Motor neuron (in vitro differentiated cells): ENCODE measurements around the gene PRICKLE1. TPM values are rescaled to one million over a fixed set of nuclear protein-coding genes. Genes with fewer than 3 reads are reported as not detected.

ENCODE experiments used
- ATAC-seq, 8 experiments: fragments of 200-7000 bp; cut with Tn5 transposase; replicated peaks in 6 of 8; 2 replicates each; pipeline ENCODE4 v1.8.0; 2021; ENCODE audit warnings: mild to moderate bottlenecking in 8 of 8, moderate library complexity in 8 of 8
- H3K27ac ChIP-seq, 2 donors: fragments of 250-450 bp; sonication (Bioruptor Pico); 2 replicates each; pipeline ENCODE4 v1.9.0; 2021; ENCODE audit warnings: antibody characterized with exemption in 2 of 2, mild to moderate bottlenecking in 2 of 2, moderate library complexity in 1 of 2
- H3K4me1 ChIP-seq, 2 donors: fragments of 250-450 bp; sonication (Bioruptor Pico); replicated peaks in 1 of 2; 2 replicates each; pipeline ENCODE4 v1.6.1; 2021; ENCODE audit warnings: antibody characterized with exemption in 2 of 2, mild to moderate bottlenecking in 2 of 2, moderate library complexity in 1 of 2
- H3K4me3 ChIP-seq, 5 donors: fragments of 250-450 bp; sonication (Bioruptor Pico); 2 replicates each; pipeline ENCODE4 v1.9.0; 2021; ENCODE audit warnings: antibody characterized with exemption in 5 of 5, mild to moderate bottlenecking in 5 of 5, moderate library complexity in 4 of 5
- WGBS, 10 experiments: fragments of 450-650 bp; shearing (Covaris generic); methylation state at CpG; one replicate each; pipeline ENCODE4 v1.0.0; 2022; 5-methylcytosine and 5-hydroxymethylcytosine counted together
- in situ Hi-C, 9 experiments: fragments of 400-800 bp; cut with MboI; loops; one replicate each; pipeline ENCODE4 v1.15.0; 2021; ENCODE audit warnings: low sequenced_read_pairs in 9 of 9, low pct_unique_long_range_greater_than_20kb in 2 of 9; ENCODE audit not compliant: unreplicated experiment in 9 of 9
- total RNA-seq, 8 experiments: library from RNA; unstranded; fragments of 300-600 nt; gene quantifications; 2 replicates each; pipeline versions ENCODE4 v1.2.3 to v1.2.4, GENCODE V29; 2022

Gene PRICKLE1
- total RNA-seq: 100 to 1,000 TPM in 1 of 8 experiments, 10 to 100 TPM in 3, 1 to 10 TPM in 4; 3.7 to 105 (median 17.2) TPM

DNA sequence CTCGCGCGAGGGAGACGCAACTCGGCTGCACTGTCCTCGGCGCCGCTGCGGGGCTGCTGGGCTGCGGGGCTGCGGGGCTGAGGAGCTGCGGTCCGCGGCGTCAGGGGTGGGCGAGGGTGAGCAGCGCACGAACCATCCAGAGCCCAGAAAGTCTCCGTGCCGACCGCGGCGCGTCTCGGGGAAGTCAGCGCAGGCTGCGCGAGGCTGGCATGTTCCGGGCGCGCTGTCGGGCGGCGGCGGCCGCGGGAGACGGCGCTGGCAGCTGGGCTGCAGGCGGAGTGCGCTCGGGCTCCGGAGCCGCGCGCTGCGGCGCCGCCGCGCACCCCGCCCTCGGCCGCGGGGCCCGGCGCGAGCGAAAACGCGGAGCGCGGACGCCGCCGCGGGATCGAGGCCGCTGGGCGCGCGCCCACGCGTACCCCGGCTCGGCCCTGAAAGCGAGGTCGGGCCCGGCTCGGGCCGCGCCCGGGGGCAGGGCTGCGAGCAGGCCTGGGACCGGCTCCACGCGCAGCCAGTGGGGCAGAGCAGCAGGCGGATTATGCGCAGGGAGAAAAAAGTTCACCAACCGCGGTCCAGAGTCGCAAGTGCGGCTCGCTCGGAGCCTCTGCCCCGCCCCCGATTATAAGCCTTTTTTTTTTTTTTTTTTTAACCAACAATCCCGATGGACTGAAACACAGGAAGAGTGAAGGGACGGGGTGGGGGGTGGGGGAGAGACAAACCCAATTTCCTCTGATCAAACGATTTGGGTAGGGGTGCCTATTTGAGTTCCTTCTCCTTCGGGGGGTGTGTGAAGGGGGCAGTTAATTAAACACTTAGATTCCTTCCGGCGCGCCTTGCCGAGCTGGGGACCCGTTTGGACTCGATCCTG, at the start of gene PRICKLE1:
Gene PRICKLE1, minus strand, starts transcription at position 282 of the 865 bp plus-strand sequence. CDS start 117,230 bp downstream, outside the sequence.
- in situ Hi-C loops: loop anchor here in 4 of 9 experiments (25.0 kb wide), 2 partner anchors 498 to 698 kb away; no protein-coding TSS in a partner anchor

DNA sequence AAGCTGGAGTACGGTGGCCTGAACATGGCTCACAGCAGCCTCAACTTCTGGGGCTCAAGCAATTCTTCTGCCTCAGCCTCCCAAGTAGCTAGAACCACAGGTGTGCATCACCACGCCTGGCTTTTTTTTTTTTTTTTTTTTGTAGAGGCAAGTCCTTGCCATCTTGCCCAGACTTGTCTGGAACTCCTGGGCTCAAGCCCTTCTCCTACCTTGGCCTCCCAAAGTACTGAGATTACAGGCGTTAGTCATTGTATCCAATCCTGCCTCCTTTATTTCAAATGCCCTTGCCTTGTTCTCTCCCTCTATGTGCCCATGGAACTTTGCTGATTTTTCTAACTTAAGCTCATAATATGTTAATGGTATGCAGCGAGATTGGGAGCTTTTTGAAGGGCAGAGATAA, 49.2 kb upstream of the PRICKLE1 start:
- Histone ChIP-seq H3K27ac (no peak overlapping the region), H3K4me3 (no peak overlapping the region), H3K4me1 (no peaks in the 10 kb centered on the region)
- 50 to 100% (median 78%) methylated on average over 1 to 3 of the region's 4 CpGs for WGBS, 10 experiments
- ATAC-seq: no peak
- in situ Hi-C loops: no loop called here

More for the DNA sequence above, at the start of gene PRICKLE1:
- ATAC-seq: peak; percentile 68 to 81 (median 73)
- peaks cover 7 to 12% of the 10 kb centered on the region in 2 donors for H3K4me1 ChIP-seq
- no peak within 1 kb of the TSS for H3K27ac ChIP-seq
- H3K4me3 ChIP-seq: peak within 1 kb of the TSS; percentile 60 to 93 (median 75)
- WGBS, 10 experiments: 0 to 2% (median 0%) methylated on average over 1 to 19 of the region's 107 CpGs; no CpG with 5 or more reads in 6 of the 10 experiments

DNA sequence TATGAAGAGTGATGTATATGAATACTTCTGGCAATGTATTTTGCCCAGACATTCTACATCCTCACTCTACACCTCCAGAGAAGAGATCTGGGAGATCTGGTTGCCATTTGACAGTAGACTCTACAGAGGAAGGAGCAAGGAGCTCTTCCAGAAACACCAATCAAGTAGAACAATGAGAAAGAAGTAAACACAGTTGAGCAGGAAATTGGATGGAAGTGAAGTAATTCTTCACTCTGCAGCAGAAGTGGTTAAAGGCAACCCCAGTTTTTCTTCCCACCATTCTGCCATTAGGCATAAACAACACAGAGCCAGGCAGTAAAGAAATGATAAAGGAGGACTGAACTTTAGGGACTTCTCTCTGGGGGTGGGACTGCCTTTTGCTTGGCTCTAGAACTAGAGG, 48.5 kb upstream of the PRICKLE1 start:
- no peak for ATAC-seq
- in situ Hi-C loops: no loop called here
- no peak overlapping the region for H3K4me3 ChIP-seq
- no peaks in the 10 kb centered on the region for H3K4me1 ChIP-seq
- no peak overlapping the region for H3K27ac ChIP-seq

DNA sequence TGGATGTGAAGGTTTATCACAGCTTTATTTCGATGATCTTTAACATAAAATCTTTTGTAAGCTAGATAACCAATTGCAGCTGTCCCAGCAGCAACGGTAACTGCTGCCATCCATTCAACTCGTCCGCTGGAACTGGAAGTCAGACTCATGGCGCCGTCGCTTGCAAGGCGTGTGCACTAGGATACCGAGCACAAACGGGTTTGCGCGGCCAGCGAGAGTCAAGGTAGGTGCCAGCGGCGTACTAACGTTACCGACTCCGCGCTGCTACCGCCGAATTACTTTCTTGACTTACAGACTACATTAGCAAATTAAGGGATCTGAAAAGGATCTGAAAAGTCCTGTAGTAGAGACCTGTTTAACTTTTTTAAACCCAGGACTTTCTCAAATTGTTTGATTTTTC, 47.4 kb upstream of the PRICKLE1 start:
- in situ Hi-C loops: no loop called here
- no peak overlapping the region for H3K27ac ChIP-seq
- ATAC-seq: no peak
- H3K4me1 ChIP-seq: no peaks in the 10 kb centered on the region
- H3K4me3 ChIP-seq: no peak overlapping the region
- 90 to 100% (median 97%) methylated on average over 2 to 14 of the region's 21 CpGs; no CpG with 5 or more reads in 3 of the 10 experiments for WGBS, 10 experiments

DNA sequence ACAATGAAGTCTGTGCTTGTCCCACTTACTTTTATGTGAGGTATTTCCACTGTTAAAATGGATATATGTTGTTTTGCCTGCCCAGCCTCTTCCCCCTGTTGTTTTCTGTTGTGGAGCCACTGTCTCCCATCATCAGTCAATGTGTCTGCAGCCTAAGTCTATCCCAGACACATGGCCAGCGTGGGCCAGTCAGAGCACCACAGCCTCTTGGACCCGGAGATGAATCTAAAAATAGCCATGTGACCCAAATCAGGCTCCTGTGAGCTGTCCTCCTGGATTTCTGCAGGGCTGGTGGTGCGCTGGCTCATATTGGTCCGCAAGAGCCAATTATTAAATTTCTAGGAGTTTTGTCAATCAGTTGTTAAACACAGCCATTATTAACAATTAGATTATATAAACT, 44.0 kb upstream of the PRICKLE1 start:
- ATAC-seq: no peak
- 59 to 100% (median 92%) methylated on average over 1 to 4 of the region's 4 CpGs; no CpG with 5 or more reads in 2 of the 10 experiments for WGBS, 10 experiments
- no peak overlapping the region for H3K27ac ChIP-seq
- in situ Hi-C loops: no loop called here
- H3K4me3 ChIP-seq: no peak overlapping the region
- no peaks in the 10 kb centered on the region for H3K4me1 ChIP-seq

DNA sequence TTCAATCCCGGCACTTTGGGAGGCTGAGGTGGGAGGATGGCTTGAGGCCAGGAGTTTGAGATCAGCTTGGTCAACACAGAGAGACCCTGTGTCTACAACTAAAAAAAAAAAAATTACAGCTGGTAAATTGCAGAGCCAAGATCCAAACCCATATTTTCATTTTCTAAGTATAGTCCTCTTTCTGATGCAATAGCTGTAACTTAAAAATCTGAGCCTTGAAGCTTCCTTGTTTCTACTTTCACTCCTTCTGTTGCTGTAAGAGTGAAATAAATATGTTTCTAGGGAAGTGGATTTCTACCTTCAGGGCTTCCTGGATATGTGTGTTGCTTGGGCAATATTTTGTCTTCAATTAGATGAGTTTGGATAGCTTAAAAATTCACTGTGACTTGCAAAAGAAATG, 42.0 kb upstream of the PRICKLE1 start:
- H3K27ac ChIP-seq: no peak overlapping the region
- in situ Hi-C loops: no loop called here
- WGBS, 10 experiments: 100% methylated on average over 1 of the region's 1 CpG; no CpG with 5 or more reads in 6 of the 10 experiments
- no peaks in the 10 kb centered on the region for H3K4me1 ChIP-seq
- ATAC-seq: peak in 2 of 8 experiments; percentile 48 to 60
- no peak overlapping the region for H3K4me3 ChIP-seq

DNA sequence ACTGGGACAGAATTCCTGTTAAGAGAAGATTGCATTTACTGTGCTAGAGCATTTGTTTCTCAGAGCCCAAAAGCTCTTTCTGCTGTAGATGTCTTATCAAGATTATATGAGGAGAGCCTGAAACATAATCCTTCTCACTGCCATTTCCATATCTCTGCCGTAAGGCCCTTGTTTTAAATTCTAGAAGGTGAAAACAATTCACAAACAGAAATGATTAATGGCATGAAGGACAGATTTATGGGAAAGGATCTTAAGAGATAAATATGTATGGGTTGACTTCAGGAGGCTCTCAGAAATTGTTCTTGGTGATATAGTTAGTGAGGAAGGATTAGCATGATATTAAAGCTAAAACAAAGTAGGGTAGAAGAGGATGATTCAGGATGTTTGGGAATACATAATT, 40.8 kb upstream of the PRICKLE1 start:
- in situ Hi-C loops: no loop called here
- Histone ChIP-seq H3K4me3 (no peak overlapping the region), H3K27ac (no peak overlapping the region), H3K4me1 (no peaks in the 10 kb centered on the region)
- 58 to 100% (median 86%) methylated on average over 1 of the region's 1 CpG; no CpG with 5 or more reads in 2 of the 10 experiments for whole genome bisulfite sequencing, 10 experiments
- peak in 1 of 8 experiments; percentile 58 for ATAC-seq

DNA sequence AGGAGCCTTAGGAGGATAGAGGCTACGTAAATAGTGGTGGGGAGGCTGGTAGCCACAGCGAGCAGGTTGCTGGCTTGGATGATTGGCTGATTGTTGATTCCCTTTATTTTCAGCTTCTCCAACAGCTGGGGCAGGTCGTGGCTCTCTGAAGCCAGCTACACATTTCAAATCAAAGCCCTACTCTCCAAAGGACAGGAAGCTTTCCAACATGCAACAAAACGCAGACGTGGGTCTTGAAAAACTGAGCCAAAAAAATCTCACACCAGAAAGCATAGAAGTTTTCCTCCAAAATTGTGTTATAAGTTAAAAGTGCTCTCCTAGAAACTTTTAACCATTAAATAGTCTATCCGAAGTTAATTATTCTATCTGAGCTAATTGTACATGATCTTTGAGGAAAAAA, 37.6 kb upstream of the PRICKLE1 start:
- 37 to 95% (median 79%) methylated on average over 1 to 6 of the region's 6 CpGs for WGBS, 10 experiments
- no peak for ATAC-seq
- no peak overlapping the region for H3K27ac ChIP-seq
- in situ Hi-C loops: no loop called here
- no peak overlapping the region for H3K4me3 ChIP-seq
- H3K4me1 ChIP-seq: no peaks in the 10 kb centered on the region

DNA sequence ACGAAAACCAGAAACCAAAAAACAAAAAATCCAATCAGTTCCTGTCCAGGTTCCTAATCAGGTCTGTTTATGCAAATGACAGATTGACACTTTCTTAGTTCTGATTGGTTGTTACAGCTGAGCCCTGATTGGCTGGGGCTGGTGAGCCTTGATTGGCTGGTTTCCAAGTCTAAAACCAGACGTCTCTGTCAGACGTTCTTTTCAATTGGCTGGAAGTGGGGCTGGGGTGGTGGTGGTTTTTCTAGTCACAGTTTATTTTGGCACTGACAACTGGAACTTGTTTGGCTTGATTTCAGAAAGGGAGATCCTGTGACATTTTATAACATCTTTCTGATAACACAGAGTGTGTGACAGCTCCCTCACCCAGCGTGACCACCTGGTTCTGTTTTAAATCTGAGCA, 36.1 kb upstream of the PRICKLE1 start:
- WGBS, 10 experiments: 20 to 100% (median 92%) methylated on average over 1 to 4 of the region's 4 CpGs; no CpG with 5 or more reads in 2 of the 10 experiments
- Histone ChIP-seq H3K4me1 (no peaks in the 10 kb centered on the region), H3K4me3 (no peak overlapping the region), H3K27ac (no peak overlapping the region)
- in situ Hi-C loops: no loop called here
- ATAC-seq: peak in 1 of 8 experiments; percentile 38

DNA sequence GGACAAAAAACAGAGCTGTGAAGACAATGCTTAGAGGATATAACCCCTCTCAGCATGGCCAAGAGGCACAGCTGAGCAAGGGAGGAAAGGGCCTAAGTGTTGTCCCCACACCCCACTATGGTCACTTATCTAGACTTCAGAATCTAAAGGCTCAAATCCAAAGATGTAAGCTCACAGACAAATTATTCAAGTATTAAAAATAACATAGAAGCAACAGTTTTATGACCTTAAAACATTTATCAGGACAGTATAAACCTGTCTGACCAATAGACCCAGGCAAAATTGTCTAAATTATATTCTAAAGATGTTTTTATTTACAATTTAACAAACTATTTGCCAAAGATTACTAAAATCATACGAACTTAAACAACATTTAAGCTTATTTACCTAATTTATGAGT, 28.1 kb upstream of the PRICKLE1 start:
- in situ Hi-C loops: loop anchor here in 1 of 9 experiments (25.0 kb wide), 1 partner anchor 670 kb away; no protein-coding TSS in a partner anchor
- no peak for ATAC-seq
- 13 to 91% (median 22%) methylated on average over 1 of the region's 1 CpG; no CpG with 5 or more reads in 1 of the 10 experiments for WGBS, 10 experiments

DNA sequence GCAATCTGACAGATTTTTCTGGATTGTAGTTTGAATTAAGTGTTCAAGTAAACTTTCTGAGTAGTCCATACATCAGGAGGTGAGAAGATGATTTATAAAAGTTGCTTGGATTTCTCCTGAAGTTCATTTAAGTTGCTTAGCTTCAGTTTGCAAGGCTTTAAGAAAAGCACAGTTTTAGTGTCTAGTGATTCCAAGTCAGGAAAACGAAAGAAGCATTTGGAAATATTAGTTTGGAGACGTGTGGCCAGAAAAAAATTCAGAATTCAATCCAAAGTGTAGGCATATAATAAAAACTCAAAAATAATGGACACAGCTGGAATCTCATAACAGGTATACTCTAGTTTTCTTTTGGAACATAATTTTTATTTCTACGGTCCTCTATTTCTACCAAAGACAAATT, 25.5 kb upstream of the PRICKLE1 start:
- no peak overlapping the region for H3K27ac ChIP-seq
- no peak for ATAC-seq
- no peaks in the 10 kb centered on the region for H3K4me1 ChIP-seq
- 38 to 100% (median 86%) methylated on average over 1 to 3 of the region's 3 CpGs for WGBS, 10 experiments
- in situ Hi-C loops: loop anchor here in 1 of 9 experiments (25.0 kb wide), 1 partner anchor 672 kb away; no protein-coding TSS in a partner anchor
- no peak overlapping the region for H3K4me3 ChIP-seq

More for the DNA sequence above, 28.1 kb upstream of the PRICKLE1 start:
- Histone ChIP-seq H3K4me1 (no peaks in the 10 kb centered on the region), H3K27ac (no peak overlapping the region), H3K4me3 (no peak overlapping the region)

DNA sequence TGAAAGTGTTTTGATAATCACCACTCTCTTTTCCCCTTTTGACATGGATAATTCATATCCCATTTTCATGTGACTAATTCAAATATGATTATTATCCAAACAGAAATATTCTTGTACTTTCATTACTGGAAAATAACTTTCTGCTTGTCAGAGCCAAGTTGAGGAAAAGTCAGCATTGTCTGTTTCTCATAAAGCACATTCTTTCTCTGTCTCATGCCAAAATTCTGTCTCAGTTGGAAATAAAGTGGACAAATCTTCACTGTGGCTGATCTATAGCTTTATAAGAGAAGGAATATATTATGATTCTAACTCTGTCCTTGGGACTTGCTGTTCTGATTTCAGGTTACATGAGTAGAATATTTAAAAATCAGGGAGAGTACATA, 22.7 kb upstream of the PRICKLE1 start:
- ATAC-seq: peak in 3 of 8 experiments; percentile 44 to 61 (median 44)
- in situ Hi-C loops: loop anchor here in 1 of 9 experiments (25.0 kb wide), 1 partner anchor 675 kb away; no protein-coding TSS in a partner anchor
- Histone ChIP-seq H3K4me1 (no peaks in the 10 kb centered on the region), H3K27ac (no peak overlapping the region), H3K4me3 (no peak overlapping the region)

DNA sequence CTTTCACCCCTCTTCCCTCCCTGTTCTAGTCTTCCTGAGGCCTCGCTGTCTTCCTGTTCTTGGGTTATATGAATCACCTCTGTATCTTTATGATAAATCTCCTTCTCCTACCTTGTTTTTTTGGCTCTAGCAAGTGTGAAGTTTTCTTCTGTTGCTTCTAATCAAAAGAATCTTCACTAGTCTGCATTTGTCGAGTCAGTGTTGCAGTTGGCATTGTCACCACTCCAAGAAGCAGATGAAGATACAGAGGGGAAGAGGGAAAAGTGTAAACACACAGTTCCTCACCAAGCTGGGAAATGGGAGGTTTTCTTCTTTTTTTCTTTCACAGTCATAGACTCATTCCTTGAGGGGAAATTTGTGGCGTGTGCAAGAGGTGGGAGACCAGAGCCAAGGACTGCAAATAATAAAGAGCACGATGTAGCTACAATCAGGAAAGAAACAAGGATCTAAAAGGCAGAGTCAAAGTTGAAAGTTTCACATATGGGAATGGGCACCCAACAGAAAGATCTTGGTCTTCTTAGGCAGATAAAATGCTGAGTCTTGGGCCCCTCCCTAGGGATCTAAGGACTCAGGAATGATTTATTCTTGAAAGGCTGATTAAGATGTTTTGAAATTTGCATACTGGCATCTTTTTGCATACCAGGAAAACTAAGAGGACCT, 22.2 kb upstream of the PRICKLE1 start:
- Histone ChIP-seq H3K4me3 (no peak overlapping the region), H3K4me1 (no peaks in the 10 kb centered on the region), H3K27ac (no peak overlapping the region)
- in situ Hi-C loops: loop anchor here in 1 of 9 experiments (25.0 kb wide), 1 partner anchor 676 kb away; no protein-coding TSS in a partner anchor
- ATAC-seq: peak in 3 of 8 experiments; percentile 4 to 16 (median 13)
- WGBS, 10 experiments: 0 to 93% (median 82%) methylated on average over 1 to 4 of the region's 4 CpGs
